ENCODE data around the gene GTF3C1. TPM values are rescaled to one million over a fixed set of nuclear protein-coding genes. Genes with fewer than 3 reads are reported as not detected.

The GTF3C1 gene
- polyA plus RNA-seq, 1 donor from 2014 or later: 54.0 TPM

GRCh38 chr16:27579087-27579980 is 29.6 kb upstream of the GTF3C1 start:
- Histone ChIP-seq H3K4me2 (ENCODE audit: low read length) (no peak overlapping the region), H3K27me3 (ENCODE audit: insufficient read depth, low read depth, low read length) (no peaks in the 10 kb centered on the region), H3K9me2 (ENCODE audit: insufficient read depth, low read length) (no peaks in the 10 kb centered on the region), H3K27ac (ENCODE audit: low read length) (no peak overlapping the region), H3F3A (ENCODE audit: insufficient read depth, low read length, poor library complexity, severe bottlenecking) (no peaks in the 10 kb centered on the region), H3K79me2 (replicated peaks; ENCODE audit: insufficient read depth, low read length) (no peaks in the 10 kb centered on the region), H3K9me3 (ENCODE audit: low read length) (no peaks in the 10 kb centered on the region), H3K4me3 (ENCODE audit: low read length) (no peak overlapping the region), H3K9ac (ENCODE audit: low read length) (no peak overlapping the region), H3K36me3 (ENCODE audit: insufficient read depth, low read length) (no peaks in the 10 kb centered on the region), H4K20me1 (ENCODE audit: insufficient read depth) (no peaks in the 10 kb centered on the region), H2AFZ (ENCODE audit: low read depth, low read length) (no peak overlapping the region)
- TF ChIP-seq RAD21 (conservative IDR thresholded peaks at IDR 0.05) (no peak), SMC3 (conservative IDR thresholded peaks at IDR 0.05; ENCODE audit: poor library complexity) (no peak), POLR2AphosphoS5 (IDR thresholded peaks at IDR 0.05) (no peak), REST (IDR thresholded peaks at IDR 0.05; ENCODE audit: borderline replicate concordance) (no peak), MXI1 (conservative IDR thresholded peaks at IDR 0.05; ENCODE audit: poor library complexity, severe bottlenecking) (no peak), EP300 (conservative IDR thresholded peaks at IDR 0.05; ENCODE audit: poor library complexity, severe bottlenecking) (no peak), TAF1 (IDR thresholded peaks at IDR 0.05; ENCODE audit: low read depth) (no peak), EZH2 (IDR thresholded peaks at IDR 0.05; ENCODE audit: borderline replicate concordance, insufficient read depth, low read length, poor library complexity, severe bottlenecking) (no peak), CTCF (IDR thresholded peaks at IDR 0.05; ENCODE audit: poor library complexity, severe bottlenecking) (no peak)

GRCh38 chr16:27576729-27577128 is 27.0 kb upstream of the GTF3C1 start:
- no peaks in the 10 kb centered on the region for H3F3A ChIP-seq (ENCODE audit: insufficient read depth, low read length, poor library complexity, severe bottlenecking)
- no peak overlapping the region for H3K9ac ChIP-seq (ENCODE audit: low read length)
- H3K9me3 ChIP-seq (ENCODE audit: low read length): no peaks in the 10 kb centered on the region
- no peak overlapping the region for H3K4me2 ChIP-seq (ENCODE audit: low read length)
- H2AFZ ChIP-seq (ENCODE audit: low read depth, low read length): no peak overlapping the region
- no peaks in the 10 kb centered on the region for H3K79me2 ChIP-seq (replicated peaks; ENCODE audit: insufficient read depth, low read length)
- no peaks in the 10 kb centered on the region for H3K9me2 ChIP-seq (ENCODE audit: insufficient read depth, low read length)
- H4K20me1 ChIP-seq (ENCODE audit: insufficient read depth): no peaks in the 10 kb centered on the region
- H3K27me3 ChIP-seq (ENCODE audit: insufficient read depth, low read depth, low read length): no peaks in the 10 kb centered on the region
- H3K36me3 ChIP-seq (ENCODE audit: insufficient read depth, low read length): no peaks in the 10 kb centered on the region
- TF ChIP-seq TAF1 (IDR thresholded peaks at IDR 0.05; ENCODE audit: low read depth) (no peak), POLR2AphosphoS5 (IDR thresholded peaks at IDR 0.05) (no peak), MXI1 (conservative IDR thresholded peaks at IDR 0.05; ENCODE audit: poor library complexity, severe bottlenecking) (no peak), RAD21 (conservative IDR thresholded peaks at IDR 0.05) (no peak), REST (IDR thresholded peaks at IDR 0.05; ENCODE audit: borderline replicate concordance) (no peak)
- H3K4me3 ChIP-seq (ENCODE audit: low read length): no peak overlapping the region
- H3K27ac ChIP-seq (ENCODE audit: low read length): no peak overlapping the region
